Measurements from ENCODE around the gene PTPN21. TPM values are rescaled to one million over a fixed set of nuclear protein-coding genes. Genes with fewer than 3 reads are reported as not detected.

PTPN21 gene
- total RNA-seq, 1 donor from 2014 or later: 16.2 TPM

- no peaks in the 10 kb centered on the region for H3K4me1 ChIP-seq (ENCODE audit: control insufficient read depth in 3 of 3, insufficient read depth in 3 of 3, low read length in 3 of 3)
- no peaks in the 10 kb centered on the region for H3K27me3 ChIP-seq (ENCODE audit: control insufficient read depth in 3 of 3, insufficient read depth in 3 of 3, low read length in 3 of 3)
- no peak overlapping the region for H3K27ac ChIP-seq (ENCODE audit: low read depth, low read length)
- H3K4me3 ChIP-seq (ENCODE audit: low read length in 3 of 3): no peak overlapping the region
- H3K9ac ChIP-seq (ENCODE audit: low read depth in 1 of 3, low read length in 3 of 3): no peak overlapping the region
- H3K36me3 ChIP-seq (ENCODE audit: control insufficient read depth in 3 of 3, insufficient read depth in 3 of 3, low read length in 3 of 3): peaks cover 25 to 33% (median 27%) of the 10 kb centered on the region in 3 donors
- H3K9me3 ChIP-seq (ENCODE audit: control insufficient read depth in 3 of 3, low read length in 3 of 3): no peaks in the 10 kb centered on the region
These were observed 61.2 kb downstream of the PTPN21 start for GRCh38 chr14:88493392-88494185.

GRCh38 chr14:88492272-88493089, 62.3 kb downstream of the PTPN21 start:
- Histone ChIP-seq H3K9me3 (ENCODE audit: control insufficient read depth in 3 of 3, low read length in 3 of 3) (no peaks in the 10 kb centered on the region), H3K4me1 (ENCODE audit: control insufficient read depth in 3 of 3, insufficient read depth in 3 of 3, low read length in 3 of 3) (no peaks in the 10 kb centered on the region), H3K4me3 (ENCODE audit: low read length in 3 of 3) (peak overlapping the region in 1 of 3 donors; percentile 17), H3K9ac (ENCODE audit: low read depth in 1 of 3, low read length in 3 of 3) (no peak overlapping the region), H3K36me3 (ENCODE audit: control insufficient read depth in 3 of 3, insufficient read depth in 3 of 3, low read length in 3 of 3) (peaks cover 27 to 38% (median 27%) of the 10 kb centered on the region in 3 donors), H3K27ac (ENCODE audit: low read depth, low read length) (no peak overlapping the region), H3K27me3 (ENCODE audit: control insufficient read depth in 3 of 3, insufficient read depth in 3 of 3, low read length in 3 of 3) (no peaks in the 10 kb centered on the region)

GRCh38 chr14:88490168-88490567, 64.6 kb downstream of the PTPN21 start:
- Histone ChIP-seq H3K36me3 (ENCODE audit: control insufficient read depth in 3 of 3, insufficient read depth in 3 of 3, low read length in 3 of 3) (peaks cover 20 to 29% (median 21%) of the 10 kb centered on the region in 3 donors), H3K9me3 (ENCODE audit: control insufficient read depth in 3 of 3, low read length in 3 of 3) (no peaks in the 10 kb centered on the region), H3K4me1 (ENCODE audit: control insufficient read depth in 3 of 3, insufficient read depth in 3 of 3, low read length in 3 of 3) (no peaks in the 10 kb centered on the region)

GRCh38 chr14:88488897-88489296, 65.9 kb downstream of the PTPN21 start:
- no peak overlapping the region for H3K4me3 ChIP-seq (ENCODE audit: low read length in 3 of 3)
- no peak overlapping the region for H3K27ac ChIP-seq (ENCODE audit: low read depth, low read length)
- no peaks in the 10 kb centered on the region for H3K9me3 ChIP-seq (ENCODE audit: control insufficient read depth in 3 of 3, low read length in 3 of 3)
- H3K4me1 ChIP-seq (ENCODE audit: control insufficient read depth in 3 of 3, insufficient read depth in 3 of 3, low read length in 3 of 3): no peaks in the 10 kb centered on the region
- no peak overlapping the region for H3K9ac ChIP-seq (ENCODE audit: low read depth in 1 of 3, low read length in 3 of 3)
- peaks cover 20 to 24% (median 22%) of the 10 kb centered on the region in 3 donors for H3K36me3 ChIP-seq (ENCODE audit: control insufficient read depth in 3 of 3, insufficient read depth in 3 of 3, low read length in 3 of 3)
- H3K27me3 ChIP-seq (ENCODE audit: control insufficient read depth in 3 of 3, insufficient read depth in 3 of 3, low read length in 3 of 3): no peaks in the 10 kb centered on the region

More at GRCh38 chr14:88490168-88490567, 64.6 kb downstream of the PTPN21 start:
- Histone ChIP-seq H3K27me3 (ENCODE audit: control insufficient read depth in 3 of 3, insufficient read depth in 3 of 3, low read length in 3 of 3) (no peaks in the 10 kb centered on the region), H3K9ac (ENCODE audit: low read depth in 1 of 3, low read length in 3 of 3) (peak overlapping the region in 1 of 3 donors; percentile 3), H3K27ac (ENCODE audit: low read depth, low read length) (no peak overlapping the region), H3K4me3 (ENCODE audit: low read length in 3 of 3) (no peak overlapping the region)

GRCh38 chr14:88488081-88488480, 66.7 kb downstream of the PTPN21 start:
- Histone ChIP-seq H3K9me3 (ENCODE audit: control insufficient read depth in 3 of 3, low read length in 3 of 3) (no peaks in the 10 kb centered on the region), H3K4me1 (ENCODE audit: control insufficient read depth in 3 of 3, insufficient read depth in 3 of 3, low read length in 3 of 3) (no peaks in the 10 kb centered on the region), H3K36me3 (ENCODE audit: control insufficient read depth in 3 of 3, insufficient read depth in 3 of 3, low read length in 3 of 3) (peaks cover 14 to 16% (median 15%) of the 10 kb centered on the region in 3 donors), H3K27me3 (ENCODE audit: control insufficient read depth in 3 of 3, insufficient read depth in 3 of 3, low read length in 3 of 3) (no peaks in the 10 kb centered on the region), H3K4me3 (ENCODE audit: low read length in 3 of 3) (no peak overlapping the region), H3K9ac (ENCODE audit: low read depth in 1 of 3, low read length in 3 of 3) (no peak overlapping the region), H3K27ac (ENCODE audit: low read depth, low read length) (no peak overlapping the region)

- Histone ChIP-seq H3K27ac (ENCODE audit: low read depth, low read length) (no peak overlapping the region), H3K9me3 (ENCODE audit: control insufficient read depth in 3 of 3, low read length in 3 of 3) (no peaks in the 10 kb centered on the region), H3K27me3 (ENCODE audit: control insufficient read depth in 3 of 3, insufficient read depth in 3 of 3, low read length in 3 of 3) (no peaks in the 10 kb centered on the region), H3K36me3 (ENCODE audit: control insufficient read depth in 3 of 3, insufficient read depth in 3 of 3, low read length in 3 of 3) (peaks cover 34 to 41% (median 37%) of the 10 kb centered on the region in 3 donors), H3K9ac (ENCODE audit: low read depth in 1 of 3, low read length in 3 of 3) (no peak overlapping the region), H3K4me1 (ENCODE audit: control insufficient read depth in 3 of 3, insufficient read depth in 3 of 3, low read length in 3 of 3) (no peaks in the 10 kb centered on the region), H3K4me3 (ENCODE audit: low read length in 3 of 3) (no peak overlapping the region)
These were observed 72.3 kb downstream of the PTPN21 start for GRCh38 chr14:88482524-88482923.

- Histone ChIP-seq H3K36me3 (ENCODE audit: control insufficient read depth in 3 of 3, insufficient read depth in 3 of 3, low read length in 3 of 3) (peaks cover 35 to 45% (median 39%) of the 10 kb centered on the region in 3 donors), H3K27me3 (ENCODE audit: control insufficient read depth in 3 of 3, insufficient read depth in 3 of 3, low read length in 3 of 3) (no peaks in the 10 kb centered on the region), H3K9me3 (ENCODE audit: control insufficient read depth in 3 of 3, low read length in 3 of 3) (no peaks in the 10 kb centered on the region), H3K4me3 (ENCODE audit: low read length in 3 of 3) (no peak overlapping the region), H3K27ac (ENCODE audit: low read depth, low read length) (no peak overlapping the region), H3K9ac (ENCODE audit: low read depth in 1 of 3, low read length in 3 of 3) (no peak overlapping the region), H3K4me1 (ENCODE audit: control insufficient read depth in 3 of 3, insufficient read depth in 3 of 3, low read length in 3 of 3) (no peaks in the 10 kb centered on the region)
These were observed 73.0 kb downstream of the PTPN21 start for GRCh38 chr14:88481794-88482193.

- Histone ChIP-seq H3K36me3 (ENCODE audit: control insufficient read depth in 3 of 3, insufficient read depth in 3 of 3, low read length in 3 of 3) (peaks cover 35 to 51% (median 39%) of the 10 kb centered on the region in 3 donors), H3K27ac (ENCODE audit: low read depth, low read length) (no peak overlapping the region), H3K4me1 (ENCODE audit: control insufficient read depth in 3 of 3, insufficient read depth in 3 of 3, low read length in 3 of 3) (no peaks in the 10 kb centered on the region), H3K9me3 (ENCODE audit: control insufficient read depth in 3 of 3, low read length in 3 of 3) (no peaks in the 10 kb centered on the region), H3K27me3 (ENCODE audit: control insufficient read depth in 3 of 3, insufficient read depth in 3 of 3, low read length in 3 of 3) (no peaks in the 10 kb centered on the region), H3K4me3 (ENCODE audit: low read length in 3 of 3) (no peak overlapping the region), H3K9ac (ENCODE audit: low read depth in 1 of 3, low read length in 3 of 3) (no peak overlapping the region)
These were observed 73.7 kb downstream of the PTPN21 start for GRCh38 chr14:88481059-88481458.

GRCh38 chr14:88479574-88479987, 75.2 kb downstream of the PTPN21 start:
- peaks cover 32 to 51% (median 39%) of the 10 kb centered on the region in 3 donors for H3K36me3 ChIP-seq (ENCODE audit: control insufficient read depth in 3 of 3, insufficient read depth in 3 of 3, low read length in 3 of 3)
- no peak overlapping the region for H3K9ac ChIP-seq (ENCODE audit: low read depth in 1 of 3, low read length in 3 of 3)
- H3K4me3 ChIP-seq (ENCODE audit: low read length in 3 of 3): no peak overlapping the region
- H3K4me1 ChIP-seq (ENCODE audit: control insufficient read depth in 3 of 3, insufficient read depth in 3 of 3, low read length in 3 of 3): no peaks in the 10 kb centered on the region
- H3K9me3 ChIP-seq (ENCODE audit: control insufficient read depth in 3 of 3, low read length in 3 of 3): no peaks in the 10 kb centered on the region
- no peaks in the 10 kb centered on the region for H3K27me3 ChIP-seq (ENCODE audit: control insufficient read depth in 3 of 3, insufficient read depth in 3 of 3, low read length in 3 of 3)
- no peak overlapping the region for H3K27ac ChIP-seq (ENCODE audit: low read depth, low read length)

- Histone ChIP-seq H3K4me3 (ENCODE audit: low read length in 3 of 3) (no peak overlapping the region), H3K27me3 (ENCODE audit: control insufficient read depth in 3 of 3, insufficient read depth in 3 of 3, low read length in 3 of 3) (no peaks in the 10 kb centered on the region), H3K36me3 (ENCODE audit: control insufficient read depth in 3 of 3, insufficient read depth in 3 of 3, low read length in 3 of 3) (peaks cover 30 to 52% (median 38%) of the 10 kb centered on the region in 3 donors), H3K27ac (ENCODE audit: low read depth, low read length) (no peak overlapping the region), H3K9ac (ENCODE audit: low read depth in 1 of 3, low read length in 3 of 3) (no peak overlapping the region), H3K4me1 (ENCODE audit: control insufficient read depth in 3 of 3, insufficient read depth in 3 of 3, low read length in 3 of 3) (no peaks in the 10 kb centered on the region), H3K9me3 (ENCODE audit: control insufficient read depth in 3 of 3, low read length in 3 of 3) (no peaks in the 10 kb centered on the region)
These were observed 75.9 kb downstream of the PTPN21 start for GRCh38 chr14:88478931-88479330.

All from skeletal muscle tissue (tissue), 4 donors.